ENCODE data around the gene HBP1. TPM values are rescaled to one million over a fixed set of nuclear protein-coding genes. Genes with fewer than 3 reads are reported as not detected.
A peak's percentile ranks its signal among the peaks of the same experiment; 100 is the strongest.

HBP1 gene
- total and polyA plus RNA-seq, 11 donors = 21.4 to 98.4 (median 58.1) TPM

GRCh38 chr7:107149863-107150262, 18.9 kb upstream of the HBP1 start:
- H3K27me3 ChIP-seq = no peaks in the 10 kb centered on the region
- 93 to 99% (median 96%) methylated on average over 1 of the region's 1 CpG for WGBS, 4 donors
- no peak overlapping the region for H3K4me3 ChIP-seq
- peaks cover 0 to 4% (median 0%) of the 10 kb centered on the region in 12 donors for H3K4me1 ChIP-seq
- intact Hi-C loops (cut with DNase I) = loop anchor here (1.0 to 10.0 kb wide), 7 partner anchors 105 to 488 kb away; partner anchors contain the start of genes CCDC71L (in 1 of the 10) and PRKAR2B (in 1 of the 10)
- DNase-seq (no peak), ATAC-seq (no peak)
- H3K9me3 ChIP-seq = no peaks in the 10 kb centered on the region
- TF ChIP-seq POLR2A (IDR thresholded peaks at IDR 0.05) (no peak), CTCF (IDR thresholded peaks at IDR 0.05) (no peak)
- no peak overlapping the region for H3K27ac ChIP-seq
- peaks cover 0 to 7% (median 0%) of the 10 kb centered on the region in 9 donors for H3K36me3 ChIP-seq

GRCh38 chr7:107150375-107151073, 18.3 kb upstream of the HBP1 start:
- TF ChIP-seq POLR2A (IDR thresholded peaks at IDR 0.05) (no peak), CTCF (IDR thresholded peaks at IDR 0.05) (peak; percentile 64 to 81 (median 72))

GRCh38 chr7:107151538-107151937, 17.3 kb upstream of the HBP1 start:
- Histone ChIP-seq H3K27me3 (no peaks in the 10 kb centered on the region), H3K9me3 (no peaks in the 10 kb centered on the region), H3K27ac (no peak overlapping the region), H3K4me1 (peaks cover 0 to 4% (median 0%) of the 10 kb centered on the region in 12 donors), H3K36me3 (peaks cover 0 to 7% (median 0%) of the 10 kb centered on the region in 9 donors), H3K4me3 (no peak overlapping the region)
- DNase-seq (no peak), ATAC-seq (no peak)
- 91 to 96% (median 94%) methylated on average over 7 of the region's 7 CpGs for WGBS, 4 donors
- intact Hi-C loops (cut with DNase I) = loop anchor here in 8 of 10 donors (2.0 to 5.0 kb wide), 3 partner anchors 205 to 359 kb away; no protein-coding TSS in a partner anchor
- TF ChIP-seq CTCF (IDR thresholded peaks at IDR 0.05) (no peak), POLR2A (IDR thresholded peaks at IDR 0.05) (no peak)

More at GRCh38 chr7:107150375-107151073, 18.3 kb upstream of the HBP1 start:
- WGBS, 4 donors = 23 to 25% (median 25%) methylated on average over 4 of the region's 4 CpGs
- Histone ChIP-seq H3K27me3 (no peaks in the 10 kb centered on the region), H3K27ac (no peak overlapping the region), H3K36me3 (peaks cover 0 to 7% (median 0%) of the 10 kb centered on the region in 9 donors), H3K9me3 (no peaks in the 10 kb centered on the region), H3K4me3 (no peak overlapping the region), H3K4me1 (peaks cover 0 to 4% (median 0%) of the 10 kb centered on the region in 12 donors)
- intact Hi-C loops (cut with DNase I) = loop anchor here (1.0 to 5.0 kb wide), 4 partner anchors 203 to 358 kb away; no protein-coding TSS in a partner anchor
- DNase-seq (peak; percentile 51 to 79 (median 66)), ATAC-seq (peak in 3 of 4 donors; percentile 67 to 74 (median 70))

GRCh38 chr7:107152011-107152410, 16.8 kb upstream of the HBP1 start:
- intact Hi-C loops (cut with DNase I) = loop anchor here in 2 of 10 donors (5.0 kb wide), 1 partner anchor 360 kb away; no protein-coding TSS in a partner anchor
- Histone ChIP-seq H3K36me3 (peaks cover 0 to 9% (median 0%) of the 10 kb centered on the region in 9 donors), H3K9me3 (no peaks in the 10 kb centered on the region), H3K4me3 (no peak overlapping the region), H3K27ac (no peak overlapping the region), H3K4me1 (peaks cover 0 to 4% (median 0%) of the 10 kb centered on the region in 12 donors), H3K27me3 (no peaks in the 10 kb centered on the region)
- 56 to 73% (median 64%) methylated on average over 4 of the region's 4 CpGs for WGBS, 4 donors
- ATAC-seq = no peak
- TF ChIP-seq POLR2A (IDR thresholded peaks at IDR 0.05) (no peak), CTCF (IDR thresholded peaks at IDR 0.05) (no peak)
- no peak for DNase-seq

All from heart left ventricle (tissue), 16 donors.